H9 (cell line): Measurements from ENCODE around the gene UBAC2. TPM values are rescaled to one million over a fixed set of nuclear protein-coding genes. Genes with fewer than 3 reads are reported as not detected.

Experiments used
- DNase-seq: peaks from one replicate; pipeline ENCODE4 v3.0.0-alpha.2; 2017
- H2AFZ ChIP-seq: one replicate; pipeline ENCODE4 v1.6.1; 2013; ENCODE audit warnings: mild to moderate bottlenecking, low read length, control low read depth, moderate library complexity
- H2AK5ac ChIP-seq: 2 replicates; pipeline ENCODE4 v1.6.1; 2013; ENCODE audit warnings: low read length, control low read depth, mixed read lengths; ENCODE audit not compliant: insufficient read length
- H2BK120ac ChIP-seq: one replicate; pipeline ENCODE4 v1.6.1; 2013; ENCODE audit warnings: low read depth, mild to moderate bottlenecking, low read length, control low read depth, inconsistent platforms; ENCODE audit not compliant: poor library complexity, severe bottlenecking
- H2BK12ac ChIP-seq: 2 replicates; pipeline ENCODE4 v1.6.1; 2013; ENCODE audit warnings: low read length, control low read depth, mixed read lengths, low read depth; ENCODE audit not compliant: insufficient read length
- H2BK15ac ChIP-seq: 2 replicates; pipeline ENCODE4 v1.6.1; 2013; ENCODE audit warnings: low read depth, low read length, control low read depth
- H2BK20ac ChIP-seq: one replicate; pipeline ENCODE4 v1.6.1; 2013; ENCODE audit warnings: low read depth, mild to moderate bottlenecking, low read length, control low read depth, inconsistent platforms; ENCODE audit not compliant: poor library complexity, severe bottlenecking
- H2BK5ac ChIP-seq: 2 replicates; pipeline ENCODE4 v1.6.1; 2013; ENCODE audit warnings: low read length, control low read depth, mixed read lengths; ENCODE audit not compliant: insufficient read length
- H3K14ac ChIP-seq: 2 replicates; pipeline ENCODE4 v1.6.1; 2013; ENCODE audit warnings: low read length, control low read depth; ENCODE audit not compliant: insufficient read depth
- H3K18ac ChIP-seq: 2 replicates; pipeline ENCODE4 v1.6.1; 2013; ENCODE audit warnings: low read depth, mild to moderate bottlenecking, mixed read lengths, low read length, control low read depth; ENCODE audit not compliant: insufficient read length
- H3K23ac ChIP-seq: 2 replicates; pipeline ENCODE4 v1.6.1; 2013; ENCODE audit warnings: low read length, control low read depth, mixed read lengths, low read depth; ENCODE audit not compliant: insufficient read length
- H3K23me2 ChIP-seq: 2 replicates; pipeline ENCODE4 v1.6.1; 2013; ENCODE audit warnings: low read depth, mild to moderate bottlenecking, mixed read lengths, low read length, control low read depth; ENCODE audit not compliant: insufficient read length, poor library complexity, severe bottlenecking
- H3K27ac ChIP-seq: 2 replicates; pipeline ENCODE4 v1.5.1; 2013; ENCODE audit warnings: low read length, control low read depth, mixed read lengths, low read depth; ENCODE audit not compliant: insufficient read length
- H3K27me3 ChIP-seq: 2 replicates; pipeline ENCODE4 v1.6.1; 2013; ENCODE audit warnings: low read length, control low read depth, inconsistent platforms; ENCODE audit not compliant: insufficient read depth
- H3K4ac ChIP-seq: 2 replicates; pipeline ENCODE4 v1.6.1; 2013; ENCODE audit warnings: low read depth, mild to moderate bottlenecking, control low read depth, inconsistent platforms, low read length, moderate library complexity
- H3K4me1 ChIP-seq: 2 replicates; pipeline ENCODE4 v1.6.1; 2013; ENCODE audit warnings: low read length, control low read depth, inconsistent platforms; ENCODE audit not compliant: insufficient read depth
- H3K4me2 ChIP-seq: 2 replicates; pipeline ENCODE4 v1.6.1; 2013; ENCODE audit warnings: low read length, control low read depth, mixed read lengths; ENCODE audit not compliant: insufficient read length, insufficient read depth
- H3K56ac ChIP-seq: 2 replicates; pipeline ENCODE4 v1.6.1; 2013; ENCODE audit warnings: low read depth, mild to moderate bottlenecking, mixed read lengths, low read length, control low read depth; ENCODE audit not compliant: insufficient read length
- H3K79me1 ChIP-seq: 2 replicates; pipeline ENCODE4 v1.6.1; 2013; ENCODE audit warnings: low read depth, mild to moderate bottlenecking, moderate library complexity, low read length, control low read depth, inconsistent platforms; ENCODE audit not compliant: insufficient read depth, poor library complexity, severe bottlenecking
- H3K79me2 ChIP-seq: 2 replicates; pipeline ENCODE4 v1.6.1; 2013; ENCODE audit warnings: low read length, control low read depth, inconsistent platforms; ENCODE audit not compliant: insufficient read depth
- H3K9ac ChIP-seq: 2 replicates; pipeline ENCODE4 v1.6.1; 2013; ENCODE audit warnings: low read length, control low read depth, mixed read lengths; ENCODE audit not compliant: insufficient read length; ENCODE audit errors: extremely low read depth
- H3K9me3 ChIP-seq: one replicate; pipeline ENCODE4 v1.6.1; 2013; ENCODE audit warnings: low read depth, low read length, inconsistent platforms; ENCODE audit not compliant: control insufficient read depth
- H3T11ph ChIP-seq: one replicate; pipeline ENCODE4 v1.6.1; 2013; ENCODE audit warnings: mild to moderate bottlenecking, low read length, control low read depth, inconsistent platforms
- H4K20me1 ChIP-seq: one replicate; pipeline ENCODE4 v1.6.1; 2013; ENCODE audit not compliant: control insufficient read depth, insufficient read length, insufficient read depth
- H4K5ac ChIP-seq: 2 replicates; pipeline ENCODE4 v1.6.1; 2013; ENCODE audit warnings: low read depth, mild to moderate bottlenecking, mixed read lengths, low read length, control low read depth; ENCODE audit not compliant: insufficient read length
- H4K8ac ChIP-seq: replicated peaks from 2 replicates; pipeline ENCODE4 v1.6.1; 2013; ENCODE audit warnings: low read length, control low read depth, mixed read lengths, low read depth; ENCODE audit not compliant: insufficient read length
- H4K91ac ChIP-seq: 2 replicates; pipeline ENCODE4 v1.6.1; 2013; ENCODE audit warnings: low read depth, mild to moderate bottlenecking, moderate library complexity, mixed read lengths, low read length, control low read depth; ENCODE audit not compliant: insufficient read length
- H3K27ac Mint-ChIP-seq, 3 experiments: 2 replicates in 2 of 3; 3 replicates in 1 of 3; pipeline ENCODE4 v1.8.0; 2020 to 2021; ENCODE audit warnings: mixed read lengths in 3 of 3, mild to moderate bottlenecking in 1 of 3, moderate library complexity in 1 of 3
- H3K27me3 Mint-ChIP-seq: 2 replicates; pipeline ENCODE4 v1.8.0; 2021; ENCODE audit warnings: low read depth, mild to moderate bottlenecking, moderate library complexity, mixed read lengths
- H3K36me3 Mint-ChIP-seq, 3 experiments: 2 replicates in 2 of 3; 3 replicates in 1 of 3; pipeline ENCODE4 v1.8.0; 2020 to 2021; ENCODE audit warnings: low read depth in 3 of 3, mixed read lengths in 3 of 3; ENCODE audit not compliant: insufficient read depth in 1 of 3
- H3K4me1 Mint-ChIP-seq, 2 experiments: 2 replicates each; pipeline ENCODE4 v1.8.0; 2020; ENCODE audit warnings: mixed read lengths in 2 of 2
- H3K4me3 Mint-ChIP-seq, 2 experiments: 2 replicates in 1 of 2; 3 replicates in 1 of 2; pipeline ENCODE4 v1.8.0; 2020 to 2021; ENCODE audit warnings: mild to moderate bottlenecking in 2 of 2, mixed read lengths in 2 of 2, moderate library complexity in 1 of 2
- H3K9me3 Mint-ChIP-seq, 2 experiments: 2 replicates in 1 of 2; 3 replicates in 1 of 2; pipeline ENCODE4 v1.8.0; 2020; ENCODE audit warnings: mild to moderate bottlenecking in 2 of 2, mixed read lengths in 2 of 2, moderate library complexity in 1 of 2
- WGBS: extraction: QIAGEN DNeasy Blood & Tissue Kit; methylation state at CpG from one replicate; pipeline ENCODE4 v1.1.7; 2013; ENCODE audit warnings: missing lambda C conversion rate, low lambda C conversion rate, mixed read lengths; ENCODE audit not compliant: insufficient read length; ENCODE audit errors: extremely low coverage; 5-methylcytosine and 5-hydroxymethylcytosine counted together
- total RNA-seq: library from RNA; stranded (reverse); gene quantifications from 2 replicates; pipeline ENCODE4 v1.2.1, GENCODE V29; 2021
- TF ChIP-seq, protein P1 (sequence below): fragments of 200-600 bp; sonication (generic); conservative IDR thresholded peaks from 3 replicates; pipeline ENCODE4 v1.8.0; 2021; ENCODE audit warnings: antibody characterized with exemption, mild to moderate bottlenecking

Gene UBAC2
- total RNA-seq, 1 experiment from 2014 or later: 52.3 TPM

- Histone ChIP-seq H3K4ac (no peak overlapping the region), H3K9me3 (no peaks in the 10 kb centered on the region), H3K23ac (no peak overlapping the region), H2BK120ac (no peak overlapping the region), H2BK12ac (no peak overlapping the region), H4K20me1 (no peaks in the 10 kb centered on the region), H3K14ac (no peak overlapping the region), H3K18ac (no peak overlapping the region), H4K5ac (no peak overlapping the region), H3K79me1 (no peaks in the 10 kb centered on the region), H3K79me2 (no peaks in the 10 kb centered on the region), H2AK5ac (no peak overlapping the region), H3T11ph (no peak overlapping the region), H2BK5ac (no peak overlapping the region), H4K8ac (no peak overlapping the region), H4K91ac (no peak overlapping the region), H3K23me2 (no peaks in the 10 kb centered on the region), H2BK15ac (no peak overlapping the region), H3K27me3 (no peaks in the 10 kb centered on the region), H2AFZ (no peak overlapping the region), H2BK20ac (no peak overlapping the region), H3K56ac (no peak overlapping the region), H3K27ac (no peak overlapping the region), H3K9ac (no peak overlapping the region), H3K4me2 (no peak overlapping the region), H3K4me1 (peaks cover 18% of the 10 kb centered on the region)
- Mint-ChIP-seq H3K4me1 (peaks cover 42 to 51% of the 10 kb centered on the region in 2 experiments), H3K27me3 (no peaks in the 10 kb centered on the region; the same call in 1 of the 2 replicates), H3K36me3 (peaks cover 10 to 26% (median 25%) of the 10 kb centered on the region in 3 experiments), H3K27ac (peak overlapping the region in 2 of 3 experiments; percentile 7 to 56; a peak in 1 of 7 replicates), H3K4me3 (no peak overlapping the region), H3K9me3 (no peaks in the 10 kb centered on the region)
- TF ChIP-seq, protein P1, sequence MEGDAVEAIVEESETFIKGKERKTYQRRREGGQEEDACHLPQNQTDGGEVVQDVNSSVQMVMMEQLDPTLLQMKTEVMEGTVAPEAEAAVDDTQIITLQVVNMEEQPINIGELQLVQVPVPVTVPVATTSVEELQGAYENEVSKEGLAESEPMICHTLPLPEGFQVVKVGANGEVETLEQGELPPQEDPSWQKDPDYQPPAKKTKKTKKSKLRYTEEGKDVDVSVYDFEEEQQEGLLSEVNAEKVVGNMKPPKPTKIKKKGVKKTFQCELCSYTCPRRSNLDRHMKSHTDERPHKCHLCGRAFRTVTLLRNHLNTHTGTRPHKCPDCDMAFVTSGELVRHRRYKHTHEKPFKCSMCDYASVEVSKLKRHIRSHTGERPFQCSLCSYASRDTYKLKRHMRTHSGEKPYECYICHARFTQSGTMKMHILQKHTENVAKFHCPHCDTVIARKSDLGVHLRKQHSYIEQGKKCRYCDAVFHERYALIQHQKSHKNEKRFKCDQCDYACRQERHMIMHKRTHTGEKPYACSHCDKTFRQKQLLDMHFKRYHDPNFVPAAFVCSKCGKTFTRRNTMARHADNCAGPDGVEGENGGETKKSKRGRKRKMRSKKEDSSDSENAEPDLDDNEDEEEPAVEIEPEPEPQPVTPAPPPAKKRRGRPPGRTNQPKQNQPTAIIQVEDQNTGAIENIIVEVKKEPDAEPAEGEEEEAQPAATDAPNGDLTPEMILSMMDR: no peak
- peak; percentile 22 for DNase-seq
- no CpG with 5 or more reads among the region's 9 CpGs for WGBS
Measured at GRCh38 chr13:99382428-99383133, 181.9 kb downstream of the UBAC2 start.
